ENCODE measurements around the gene PXDN.

The PXDN gene

DNA sequence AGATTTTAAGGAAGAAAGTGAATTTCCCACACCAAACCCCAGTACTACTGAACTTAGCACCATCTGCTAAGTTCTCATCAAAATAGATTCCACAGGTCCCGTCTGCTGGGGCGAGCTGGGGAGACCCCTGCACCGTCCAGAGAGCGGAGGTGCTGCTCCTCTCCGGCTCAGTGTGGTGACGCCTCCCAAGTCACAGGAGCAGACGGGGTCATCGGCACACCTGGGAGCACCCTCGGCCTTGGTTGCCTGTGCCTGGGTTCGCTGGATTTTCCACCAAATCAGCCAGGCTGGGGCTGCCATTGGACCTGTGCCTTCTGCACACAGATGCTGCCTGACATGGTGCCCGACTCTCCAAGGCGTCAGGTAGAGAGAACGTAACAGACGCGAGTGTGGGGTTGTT lies 141.3 kb downstream of the PXDN start:
- Histone ChIP-seq H3K9ac (no peak overlapping the region), H3K27ac (no peak overlapping the region), H3K4me3 (IDR thresholded peaks at IDR 0.05; ENCODE audit: insufficient read depth, low read depth, low read length) (no peak overlapping the region), H3K4me2 (no peak overlapping the region), H3K36me3 (ENCODE audit: insufficient read depth) (no peaks in the 10 kb centered on the region), H3K4me1 (ENCODE audit: low read depth, poor library complexity, severe bottlenecking) (no peaks in the 10 kb centered on the region), H4K20me1 (ENCODE audit: insufficient read depth) (no peaks in the 10 kb centered on the region), H3K27me3 (ENCODE audit: insufficient read depth, low read depth) (no peaks in the 10 kb centered on the region), H3K79me2 (ENCODE audit: insufficient read depth, low read depth) (no peaks in the 10 kb centered on the region), H2AFZ (ENCODE audit: low read depth) (no peak overlapping the region)
- TF ChIP-seq, protein P1, sequence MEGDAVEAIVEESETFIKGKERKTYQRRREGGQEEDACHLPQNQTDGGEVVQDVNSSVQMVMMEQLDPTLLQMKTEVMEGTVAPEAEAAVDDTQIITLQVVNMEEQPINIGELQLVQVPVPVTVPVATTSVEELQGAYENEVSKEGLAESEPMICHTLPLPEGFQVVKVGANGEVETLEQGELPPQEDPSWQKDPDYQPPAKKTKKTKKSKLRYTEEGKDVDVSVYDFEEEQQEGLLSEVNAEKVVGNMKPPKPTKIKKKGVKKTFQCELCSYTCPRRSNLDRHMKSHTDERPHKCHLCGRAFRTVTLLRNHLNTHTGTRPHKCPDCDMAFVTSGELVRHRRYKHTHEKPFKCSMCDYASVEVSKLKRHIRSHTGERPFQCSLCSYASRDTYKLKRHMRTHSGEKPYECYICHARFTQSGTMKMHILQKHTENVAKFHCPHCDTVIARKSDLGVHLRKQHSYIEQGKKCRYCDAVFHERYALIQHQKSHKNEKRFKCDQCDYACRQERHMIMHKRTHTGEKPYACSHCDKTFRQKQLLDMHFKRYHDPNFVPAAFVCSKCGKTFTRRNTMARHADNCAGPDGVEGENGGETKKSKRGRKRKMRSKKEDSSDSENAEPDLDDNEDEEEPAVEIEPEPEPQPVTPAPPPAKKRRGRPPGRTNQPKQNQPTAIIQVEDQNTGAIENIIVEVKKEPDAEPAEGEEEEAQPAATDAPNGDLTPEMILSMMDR (conservative IDR thresholded peaks at IDR 0.05; ENCODE audit: low read depth, low read length): no peak

- TF ChIP-seq, protein P1 (conservative IDR thresholded peaks at IDR 0.05; ENCODE audit: low read depth, low read length): no peak
- H3K4me3 ChIP-seq (IDR thresholded peaks at IDR 0.05; ENCODE audit: insufficient read depth, low read depth, low read length): no peak overlapping the region
- no peaks in the 10 kb centered on the region for H3K27me3 ChIP-seq (ENCODE audit: insufficient read depth, low read depth)
- no peak overlapping the region for H3K9ac ChIP-seq
- H3K4me1 ChIP-seq (ENCODE audit: low read depth, poor library complexity, severe bottlenecking): no peaks in the 10 kb centered on the region
- H3K79me2 ChIP-seq (ENCODE audit: insufficient read depth, low read depth): no peaks in the 10 kb centered on the region
- no peak overlapping the region for H3K4me2 ChIP-seq
- no peak overlapping the region for H3K27ac ChIP-seq
- no peaks in the 10 kb centered on the region for H3K36me3 ChIP-seq (ENCODE audit: insufficient read depth)
- no peak overlapping the region for H2AFZ ChIP-seq (ENCODE audit: low read depth)
- no peaks in the 10 kb centered on the region for H4K20me1 ChIP-seq (ENCODE audit: insufficient read depth)
These were observed 141.9 kb downstream of the PXDN start for GRCh38 chr2:1602278-1603010.

DNA sequence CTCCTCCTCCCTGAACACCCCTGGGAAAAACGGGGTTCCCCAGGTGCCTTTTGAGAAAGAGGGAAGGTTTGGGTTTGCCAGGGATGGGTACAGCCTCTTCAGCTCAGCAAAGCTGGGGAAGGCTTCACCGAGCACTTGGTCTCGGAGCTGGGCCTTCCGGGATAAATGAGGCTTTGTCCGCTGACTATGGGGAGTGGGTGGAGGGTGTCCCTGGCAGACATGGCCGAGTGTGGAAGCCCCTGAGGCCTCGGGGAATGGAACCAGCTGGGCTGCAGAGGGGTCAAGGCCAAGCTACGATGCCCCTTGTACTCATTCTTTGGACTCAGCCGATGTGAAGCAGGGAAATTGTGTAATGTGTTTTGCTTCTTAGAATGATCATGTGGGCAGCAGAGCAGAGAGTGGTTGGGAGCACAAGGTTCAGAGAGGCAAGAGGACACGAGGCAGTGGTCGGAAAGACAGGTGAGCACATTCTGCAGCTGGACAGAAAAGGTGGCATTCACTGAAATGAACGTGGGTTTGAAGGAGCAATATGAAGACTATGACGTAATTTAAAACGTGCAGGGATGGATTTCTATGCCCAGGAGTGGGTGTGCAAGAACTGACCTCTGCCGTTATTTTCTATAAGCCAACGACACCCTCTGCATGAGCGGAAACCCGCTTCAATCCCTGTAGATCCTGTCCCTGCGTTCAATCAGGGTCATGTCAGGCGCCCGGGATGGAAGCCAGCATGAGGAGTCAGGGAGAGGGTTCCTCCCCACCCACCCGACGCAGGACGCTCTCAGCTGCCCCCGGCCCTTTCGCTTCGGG lies 142.6 kb downstream of the PXDN start:
- Histone ChIP-seq H3K9ac (no peak overlapping the region), H3K27me3 (ENCODE audit: insufficient read depth, low read depth) (no peaks in the 10 kb centered on the region), H3K4me2 (no peak overlapping the region)

GRCh38 chr2:1601067-1601412 lies 143.3 kb downstream of the PXDN start:
- H3K27me3 ChIP-seq (ENCODE audit: insufficient read depth, low read depth): no peaks in the 10 kb centered on the region
- no peaks in the 10 kb centered on the region for H3K36me3 ChIP-seq (ENCODE audit: insufficient read depth)
- H3K9ac ChIP-seq: no peak overlapping the region
- no peaks in the 10 kb centered on the region for H3K79me2 ChIP-seq (ENCODE audit: insufficient read depth, low read depth)
- no peak overlapping the region for H2AFZ ChIP-seq (ENCODE audit: low read depth)
- H3K27ac ChIP-seq: no peak overlapping the region
- TF ChIP-seq, protein P1 (conservative IDR thresholded peaks at IDR 0.05; ENCODE audit: low read depth, low read length): no peak
- no peaks in the 10 kb centered on the region for H4K20me1 ChIP-seq (ENCODE audit: insufficient read depth)
- H3K4me1 ChIP-seq (ENCODE audit: low read depth, poor library complexity, severe bottlenecking): no peaks in the 10 kb centered on the region
- H3K4me2 ChIP-seq: no peak overlapping the region
- no peak overlapping the region for H3K4me3 ChIP-seq (IDR thresholded peaks at IDR 0.05; ENCODE audit: insufficient read depth, low read depth, low read length)

More for the DNA sequence above, 142.6 kb downstream of the PXDN start:
- no peaks in the 10 kb centered on the region for H3K79me2 ChIP-seq (ENCODE audit: insufficient read depth, low read depth)
- TF ChIP-seq, protein P1 (conservative IDR thresholded peaks at IDR 0.05; ENCODE audit: low read depth, low read length): no peak
- no peak overlapping the region for H3K27ac ChIP-seq
- no peaks in the 10 kb centered on the region for H3K4me1 ChIP-seq (ENCODE audit: low read depth, poor library complexity, severe bottlenecking)
- H2AFZ ChIP-seq (ENCODE audit: low read depth): no peak overlapping the region
- H3K4me3 ChIP-seq (IDR thresholded peaks at IDR 0.05; ENCODE audit: insufficient read depth, low read depth, low read length): no peak overlapping the region
- no peaks in the 10 kb centered on the region for H3K36me3 ChIP-seq (ENCODE audit: insufficient read depth)
- H4K20me1 ChIP-seq (ENCODE audit: insufficient read depth): no peaks in the 10 kb centered on the region
